Regular cardiac myocyte (primary cell): ENCODE measurements around the gene WDR1. TPM values are rescaled to one million over a fixed set of nuclear protein-coding genes. Genes with fewer than 3 reads are reported as not detected.

Experiments used
- total RNA-seq: library from RNA; depleted of rRNA; stranded (reverse); fragments of >200 nt; gene quantifications from 2 replicates; pipeline ENCODE4 v1.2.3, GENCODE V29; 2014

Gene WDR1
- total RNA-seq: 367 and 725 TPM in 2 replicates

GRCh38 chr4:10116569-10117358, at the start of gene WDR1:
WDR1 (minus strand) TSS chr4:10116799; CDS start chr4:10116666, 133 bp downstream.

Other genes starting within 250 kb of the WDR1 start
- gene SLC2A9, start 95.3 kb downstream of the WDR1 start, total RNA-seq: 2.1 and 3.4 TPM in 2 replicates